PFSK-1 (cell line): Measurements from ENCODE around the gene MAP3K4.

ENCODE experiments used
- SIN3A ChIP-seq: IDR thresholded peaks from 2 replicates; pipeline ENCODE4 v1.6.1; 2012; ENCODE audit warnings: mild to moderate bottlenecking, low read length, moderate library complexity, borderline replicate concordance; ENCODE audit not compliant: insufficient read depth
- TAF1 ChIP-seq: IDR thresholded peaks from 2 replicates; pipeline ENCODE4 v1.6.1; 2012; ENCODE audit warnings: low read length, control low read depth, borderline replicate concordance; ENCODE audit not compliant: insufficient read depth
- TF ChIP-seq, protein P1 (sequence below), 2 experiments: IDR thresholded peaks; 2 replicates each; pipeline versions ENCODE4 v1.6.1 to v1.8.0; 2011 to 2012; ENCODE audit warnings: low read depth in 2 of 2, low read length in 2 of 2, control low read depth in 1 of 2, inconsistent platforms in 1 of 2, mild to moderate bottlenecking in 1 of 2, moderate library complexity in 1 of 2; ENCODE audit not compliant: insufficient read depth in 1 of 2

- TF ChIP-seq TAF1 (no peak), SIN3A (no peak)
- TF ChIP-seq, protein P1, sequence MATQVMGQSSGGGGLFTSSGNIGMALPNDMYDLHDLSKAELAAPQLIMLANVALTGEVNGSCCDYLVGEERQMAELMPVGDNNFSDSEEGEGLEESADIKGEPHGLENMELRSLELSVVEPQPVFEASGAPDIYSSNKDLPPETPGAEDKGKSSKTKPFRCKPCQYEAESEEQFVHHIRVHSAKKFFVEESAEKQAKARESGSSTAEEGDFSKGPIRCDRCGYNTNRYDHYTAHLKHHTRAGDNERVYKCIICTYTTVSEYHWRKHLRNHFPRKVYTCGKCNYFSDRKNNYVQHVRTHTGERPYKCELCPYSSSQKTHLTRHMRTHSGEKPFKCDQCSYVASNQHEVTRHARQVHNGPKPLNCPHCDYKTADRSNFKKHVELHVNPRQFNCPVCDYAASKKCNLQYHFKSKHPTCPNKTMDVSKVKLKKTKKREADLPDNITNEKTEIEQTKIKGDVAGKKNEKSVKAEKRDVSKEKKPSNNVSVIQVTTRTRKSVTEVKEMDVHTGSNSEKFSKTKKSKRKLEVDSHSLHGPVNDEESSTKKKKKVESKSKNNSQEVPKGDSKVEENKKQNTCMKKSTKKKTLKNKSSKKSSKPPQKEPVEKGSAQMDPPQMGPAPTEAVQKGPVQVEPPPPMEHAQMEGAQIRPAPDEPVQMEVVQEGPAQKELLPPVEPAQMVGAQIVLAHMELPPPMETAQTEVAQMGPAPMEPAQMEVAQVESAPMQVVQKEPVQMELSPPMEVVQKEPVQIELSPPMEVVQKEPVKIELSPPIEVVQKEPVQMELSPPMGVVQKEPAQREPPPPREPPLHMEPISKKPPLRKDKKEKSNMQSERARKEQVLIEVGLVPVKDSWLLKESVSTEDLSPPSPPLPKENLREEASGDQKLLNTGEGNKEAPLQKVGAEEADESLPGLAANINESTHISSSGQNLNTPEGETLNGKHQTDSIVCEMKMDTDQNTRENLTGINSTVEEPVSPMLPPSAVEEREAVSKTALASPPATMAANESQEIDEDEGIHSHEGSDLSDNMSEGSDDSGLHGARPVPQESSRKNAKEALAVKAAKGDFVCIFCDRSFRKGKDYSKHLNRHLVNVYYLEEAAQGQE (IDR thresholded peaks at IDR 0.05; ENCODE audit: insufficient read depth in 1 of 2, low read depth in 2 of 2, low read length in 2 of 2) = no peak
These were observed 47.6 kb upstream of the MAP3K4 start for GRCh38 chr6:160943997-160944396.
